NCI-H1417 treated with DMSO at 0.1 percent for 48 hours (cell line): ENCODE results near the gene DOHH.

Experiments
- DNase-seq: peaks from one replicate; lab custom pipeline; 2025; lab: John Stamatoyannopoulos, UW

Gene DOHH

GRCh38 chr19:3503036-3503572, 2.6 kb upstream of the DOHH start:
- DNase-seq: no peak

DNA sequence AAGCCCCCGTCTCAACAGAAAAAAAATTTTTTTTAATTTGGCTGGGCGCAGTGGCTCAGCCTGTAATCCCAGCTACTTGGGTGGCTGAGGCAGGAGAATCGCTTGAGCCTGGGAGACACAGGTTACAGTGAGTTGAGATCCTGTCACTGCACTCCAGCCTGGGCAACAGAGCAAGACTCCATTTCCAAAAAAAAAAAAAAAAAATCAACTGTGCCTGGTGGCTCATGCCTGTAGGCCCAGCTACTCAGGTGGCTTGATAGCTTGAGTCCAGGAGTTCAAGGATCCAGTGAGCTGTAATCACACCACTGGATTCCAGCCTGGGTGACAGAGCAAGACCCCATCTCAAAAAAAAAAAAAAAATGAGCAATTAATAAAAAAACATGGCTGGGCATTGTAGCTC, 1.3 kb upstream of the DOHH start:
- no peak for DNase-seq

DNA sequence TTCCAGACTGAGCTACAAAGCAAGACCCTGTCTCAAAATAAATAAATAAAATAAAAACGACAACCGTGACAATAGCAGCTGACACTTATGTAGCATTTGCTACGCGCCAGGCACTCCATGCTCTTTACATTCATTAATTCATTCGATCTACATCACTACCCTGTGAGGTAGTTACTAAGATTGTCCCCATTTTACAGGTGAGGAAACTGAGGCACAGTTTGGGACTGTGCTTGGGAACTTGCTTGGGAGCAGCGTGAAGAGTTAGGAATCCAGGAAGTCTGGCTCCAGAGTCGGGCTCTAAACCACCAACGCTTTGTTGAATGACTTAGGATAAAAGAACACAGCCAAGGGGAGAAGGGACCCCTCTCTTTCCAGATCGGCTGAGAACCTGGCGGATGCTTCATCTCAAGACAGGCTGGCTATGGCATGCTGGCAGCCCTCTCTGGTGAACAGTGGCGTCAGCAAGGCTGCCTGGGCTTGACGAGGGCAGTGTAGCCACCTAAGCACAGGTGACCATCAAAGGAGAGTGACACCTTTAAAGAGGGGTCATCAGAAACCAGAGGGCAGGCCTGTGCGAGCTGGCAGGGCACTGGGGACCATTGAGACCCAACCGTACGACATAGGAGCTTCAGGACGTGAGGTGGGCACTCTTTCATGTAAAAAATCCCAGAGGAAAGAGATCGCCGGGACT, 591 bp downstream of the DOHH start:
- no peak for DNase-seq

DNA sequence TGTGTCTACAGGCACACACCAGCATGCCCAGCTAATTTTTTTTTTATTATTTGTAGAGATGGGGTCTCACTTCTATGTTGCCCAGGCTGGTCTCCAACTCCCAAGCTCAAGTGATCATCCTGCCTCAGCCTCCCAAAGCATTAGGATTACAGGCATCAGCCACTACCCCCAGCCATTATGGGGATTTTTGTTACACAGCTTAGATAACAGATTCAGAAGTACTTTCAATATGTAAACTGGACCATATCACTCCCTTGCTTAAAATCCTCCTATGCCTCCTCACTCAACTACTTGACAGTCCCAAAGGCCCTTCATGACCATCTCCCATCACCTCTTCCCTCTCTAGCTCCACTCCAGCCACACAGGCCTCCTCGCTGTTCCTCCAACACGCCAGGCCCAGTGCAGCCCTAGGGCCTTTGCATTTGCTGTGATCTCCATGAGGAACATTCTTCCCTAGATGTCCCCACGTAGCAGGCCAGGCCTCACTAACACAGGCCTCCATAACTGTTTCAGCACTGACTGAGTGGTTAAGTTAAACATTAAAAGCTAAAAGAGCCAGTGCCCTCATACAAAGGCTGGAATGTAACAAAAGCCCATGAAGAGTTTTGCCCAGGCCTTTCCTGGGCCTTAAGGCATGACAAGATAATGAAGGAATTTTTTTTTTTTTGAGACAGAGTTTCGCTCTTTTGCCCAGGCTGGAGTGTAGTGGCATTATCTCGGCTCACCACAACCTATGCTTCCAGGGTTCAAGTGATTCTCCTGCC, 2.5 kb downstream of the DOHH start:
- no peak for DNase-seq

- DNase-seq: no peak
Observed at GRCh38 chr19:3496392-3497273, 3.8 kb downstream of the DOHH start.

- DNase-seq: no peak
Observed at GRCh38 chr19:3494559-3494958, 5.9 kb downstream of the DOHH start.

DNA sequence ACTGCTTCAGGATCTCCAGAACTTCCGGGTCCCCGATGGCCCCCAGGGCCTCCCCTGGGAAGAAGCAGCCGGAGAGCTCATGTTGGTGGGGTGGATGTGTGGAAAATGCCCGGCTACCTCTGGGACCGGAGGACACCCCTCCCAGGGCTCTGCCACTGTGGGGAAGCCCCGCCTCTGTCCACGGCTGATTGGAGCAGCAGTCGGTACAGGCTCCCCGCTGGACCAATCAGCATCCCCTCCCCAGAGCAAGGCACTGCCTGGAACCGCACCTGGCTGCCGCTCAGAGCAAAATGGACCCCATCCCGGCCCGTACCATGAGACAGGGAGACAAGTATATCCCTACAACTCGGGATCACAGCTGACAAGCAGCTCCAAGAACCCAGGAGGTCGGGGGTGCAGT, 6.4 kb downstream of the DOHH start:
- no peak for DNase-seq

DNA sequence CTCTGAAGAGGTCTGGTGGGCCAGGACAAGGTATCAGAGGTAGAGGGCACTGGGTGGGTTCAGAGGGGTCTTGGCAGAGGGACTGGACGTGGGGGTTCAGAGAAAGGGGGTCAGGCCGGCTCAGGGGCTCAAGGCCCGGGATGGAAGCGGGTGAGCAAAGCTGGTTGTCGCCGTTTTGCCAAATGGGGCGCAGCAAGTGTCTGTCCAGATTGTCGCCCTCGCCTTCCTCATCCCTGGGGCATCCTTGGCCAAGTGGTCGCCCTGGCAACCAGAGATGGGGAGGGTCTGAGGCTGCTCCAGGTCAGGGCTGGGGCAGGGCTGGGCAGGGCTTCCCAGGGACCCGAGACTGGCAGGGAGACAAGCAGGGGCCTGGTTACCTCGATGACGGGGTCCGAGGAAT, 6.8 kb downstream of the DOHH start:
- DNase-seq: no peak

DNA sequence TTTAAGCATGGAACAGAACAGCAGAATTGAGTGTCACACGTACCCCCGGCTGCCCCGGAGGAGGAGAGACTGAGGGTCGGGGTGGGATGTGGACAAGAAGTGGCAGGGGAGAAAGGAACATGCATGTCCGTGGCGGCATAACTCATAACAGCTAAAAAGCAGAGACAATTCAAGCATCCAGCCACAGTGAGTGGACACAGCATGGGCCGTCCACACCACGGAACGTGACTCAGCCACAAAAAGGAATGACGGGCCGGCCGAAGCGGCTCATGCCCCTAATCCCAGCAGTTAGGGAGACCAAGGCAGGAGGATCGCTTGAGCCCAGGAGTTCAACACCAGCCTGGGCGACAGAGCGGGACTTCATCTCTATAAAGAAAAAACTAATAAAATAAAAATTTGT, 7.6 kb downstream of the DOHH start:
- no peak for DNase-seq

GRCh38 chr19:3492131-3492839, 8.2 kb downstream of the DOHH start:
- no peak for DNase-seq

- no peak for DNase-seq
Observed at GRCh38 chr19:3491396-3492119, 8.9 kb downstream of the DOHH start.

- no peak for DNase-seq
Observed at GRCh38 chr19:3483226-3483628, 17.2 kb downstream of the DOHH start, which contains the start of gene SMIM44. Gene SMIM44, minus strand, starts transcription at chr19:3483441. Its CDS starts 38 bp downstream, at chr19:3483403.

DNA sequence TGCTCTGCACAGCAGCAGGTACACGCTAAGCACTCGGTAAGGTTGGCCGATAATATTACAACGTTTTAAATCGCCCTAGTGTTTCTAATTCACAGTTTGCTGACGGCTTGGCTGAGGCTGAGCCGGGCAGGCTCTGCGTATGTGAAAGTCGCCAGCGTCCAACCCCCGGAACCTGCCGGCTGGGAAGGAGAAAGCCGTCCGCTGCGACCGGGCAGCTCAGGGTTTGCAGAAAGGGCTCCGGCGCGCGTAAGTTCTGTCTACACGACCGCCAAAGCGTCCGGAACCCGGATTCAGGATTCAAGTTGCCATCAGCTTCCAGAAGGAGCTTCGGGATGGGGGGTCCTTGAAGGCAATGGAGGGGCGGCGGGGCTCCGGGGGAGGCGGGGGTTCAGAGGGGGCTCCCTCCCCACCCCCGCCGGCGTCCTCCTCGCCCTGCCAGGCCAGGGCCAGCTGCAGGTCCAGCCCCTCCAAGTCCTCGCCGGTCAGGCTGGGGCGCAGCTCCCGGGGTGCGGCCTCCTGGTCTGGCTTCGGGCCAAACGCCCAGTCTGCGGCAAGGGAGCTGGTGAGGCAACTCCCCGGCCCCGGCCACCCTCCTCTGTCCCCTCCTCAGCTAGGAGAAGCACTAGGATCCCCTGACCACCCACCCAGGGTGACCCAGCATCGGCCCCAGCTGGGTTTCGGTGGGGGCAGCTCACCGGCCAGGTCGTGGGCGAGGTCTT, 17.8 kb downstream of the DOHH start:
- no peak for DNase-seq

- no peak for DNase-seq
Observed at GRCh38 chr19:3481241-3482090, 19.0 kb downstream of the DOHH start.

GRCh38 chr19:3480383-3481091, 19.9 kb downstream of the DOHH start, which contains the start of gene SMIM24:
Gene SMIM24, minus strand, starts transcription at chr19:3480525. Its CDS starts 62 bp downstream, at chr19:3480463.
- no peak for DNase-seq

DNA sequence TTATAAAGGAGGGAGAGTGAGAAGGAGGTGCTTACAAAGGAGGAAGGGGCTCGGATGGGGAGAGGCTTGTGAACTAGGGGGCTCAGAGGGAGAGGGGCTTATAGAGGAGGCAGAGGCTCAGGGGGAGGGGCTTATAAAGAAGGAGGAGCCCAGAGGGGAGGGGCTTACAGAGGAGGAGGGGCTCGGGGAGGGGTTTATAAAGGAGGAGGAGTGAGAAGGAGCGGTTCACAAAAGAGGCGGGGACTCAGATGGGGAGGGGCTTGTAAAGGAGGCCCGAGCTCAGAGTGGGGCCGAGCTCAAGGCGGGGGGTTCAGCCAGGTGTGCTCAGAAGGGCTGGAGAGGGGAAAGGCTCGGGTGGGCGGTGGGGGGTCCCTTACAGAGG, 20.6 kb downstream of the DOHH start:
- DNase-seq: no peak

DNA sequence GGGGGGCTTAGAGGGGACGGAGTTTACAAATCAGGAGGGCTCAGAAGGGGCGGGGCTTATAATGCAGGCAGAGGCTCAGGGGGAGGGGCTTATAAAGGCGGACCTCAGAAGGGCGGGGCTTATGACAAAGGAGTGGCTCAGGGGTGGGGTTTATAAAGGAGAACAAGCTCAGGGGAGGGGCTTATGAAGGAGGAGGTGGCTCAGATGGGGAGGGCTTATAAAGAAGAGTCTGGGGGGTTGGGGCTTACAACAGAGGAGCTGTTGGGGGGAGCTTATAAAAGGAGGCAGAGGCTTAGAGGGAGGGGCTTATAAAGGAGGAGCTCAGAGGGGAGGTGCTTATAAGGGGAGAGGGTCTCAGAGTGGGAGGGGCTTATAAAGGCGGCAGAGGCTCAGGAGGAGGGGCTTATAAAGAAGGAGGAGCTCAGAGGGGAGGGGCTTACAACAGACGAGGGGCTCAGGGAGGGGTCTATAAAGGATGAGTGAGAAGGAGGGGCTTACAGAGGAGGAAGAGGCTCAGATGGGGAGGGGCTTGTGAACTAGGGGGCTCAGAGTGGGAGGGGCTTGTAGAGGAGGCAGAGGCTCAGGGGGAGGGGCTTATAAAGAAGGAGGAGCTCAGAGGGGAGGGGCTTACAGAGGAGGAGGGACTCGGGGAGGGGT, 21.2 kb downstream of the DOHH start:
- no peak for DNase-seq
